Neural progenitor cell (in vitro differentiated cells): ENCODE data around the gene ZNF415. TPM values are rescaled to one million over a fixed set of nuclear protein-coding genes. Genes with fewer than 3 reads are reported as not detected.

Source experiments
- DNase-seq: peaks from one replicate; pipeline ENCODE4 v3.0.0-alpha.2; 2016; ENCODE audit warnings: low spot score
- H2AFZ ChIP-seq: fragments of 200-600 bp; sonication (generic); replicated peaks from 2 replicates; pipeline ENCODE4 v1.6.1; 2016; ENCODE audit warnings: antibody characterized with exemption
- H3F3A ChIP-seq: fragments of 200-600 bp; sonication (generic); 2 replicates; pipeline ENCODE4 v1.6.1; 2016; ENCODE audit warnings: antibody characterized with exemption, low read depth
- H3K27ac ChIP-seq: fragments of 200-600 bp; sonication (generic); 2 replicates; pipeline ENCODE4 v1.5.1; 2016; ENCODE audit warnings: mild to moderate bottlenecking
- H3K27me3 ChIP-seq: fragments of 200-600 bp; sonication (generic); 2 replicates; pipeline ENCODE4 v1.6.1; 2016; ENCODE audit warnings: mild to moderate bottlenecking, moderate library complexity
- H3K36me3 ChIP-seq: fragments of 200-600 bp; sonication (generic); 2 replicates; pipeline ENCODE4 v1.5.1; 2016
- H3K4me1 ChIP-seq: fragments of 200-600 bp; sonication (generic); 2 replicates; pipeline ENCODE4 v1.6.1; 2016; ENCODE audit warnings: mixed run types
- H3K4me2 ChIP-seq: fragments of 200-600 bp; sonication (generic); 2 replicates; pipeline ENCODE4 v1.6.1; 2016
- H3K4me3 ChIP-seq: fragments of 200-600 bp; sonication (generic); 2 replicates; pipeline ENCODE4 v1.5.1; 2016
- H3K79me2 ChIP-seq: fragments of 200-600 bp; sonication (generic); 2 replicates; pipeline ENCODE4 v1.6.1; 2016; ENCODE audit warnings: low read depth
- H3K9ac ChIP-seq: fragments of 200-600 bp; sonication (generic); 2 replicates; pipeline ENCODE4 v1.6.1; 2016
- H3K9me3 ChIP-seq: fragments of 200-600 bp; sonication (generic); 2 replicates; pipeline ENCODE4 v1.5.1; 2016; ENCODE audit warnings: low read depth
- H4K20me1 ChIP-seq: fragments of 200-600 bp; sonication (generic); 2 replicates; pipeline ENCODE4 v1.6.1; 2016; ENCODE audit warnings: low read depth
- H3K27ac Mint-ChIP-seq: 3 replicates; pipeline ENCODE4 v1.8.0; 2021; ENCODE audit warnings: mixed read lengths
- H3K27me3 Mint-ChIP-seq: 2 replicates; pipeline ENCODE4 v1.8.0; 2022; ENCODE audit warnings: low read depth, mild to moderate bottlenecking, inconsistent platforms, moderate library complexity, mixed read lengths; ENCODE audit not compliant: insufficient read depth
- H3K36me3 Mint-ChIP-seq: 3 replicates; pipeline ENCODE4 v1.8.0; 2021; ENCODE audit warnings: mixed read lengths
- H3K4me1 Mint-ChIP-seq: 3 replicates; pipeline ENCODE4 v1.8.0; 2021; ENCODE audit warnings: mixed read lengths
- H3K4me3 Mint-ChIP-seq: 3 replicates; pipeline ENCODE4 v1.8.0; 2021; ENCODE audit warnings: mild to moderate bottlenecking, moderate library complexity, mixed read lengths
- H3K9me3 Mint-ChIP-seq: 3 replicates; pipeline ENCODE4 v1.8.0; 2020; ENCODE audit warnings: mixed read lengths
- EZH2 ChIP-seq: fragments of 200-600 bp; sonication (generic); IDR thresholded peaks from 2 replicates; pipeline ENCODE4 v1.6.1; 2017; ENCODE audit warnings: antibody characterized with exemption, mild to moderate bottlenecking, moderate library complexity
- EZH2phosphoT487 ChIP-seq: fragments of 200-600 bp; sonication (generic); IDR thresholded peaks from 2 replicates; pipeline ENCODE4 v1.6.1; 2017; ENCODE audit warnings: antibody characterized with exemption
- total RNA-seq: library from RNA; depleted of rRNA; stranded (reverse); fragments of >200 nt; gene quantifications from 2 replicates; pipeline ENCODE4 v1.2.3, GENCODE V29; 2015; ENCODE audit warnings: low replicate concordance
- TF ChIP-seq, protein P1 (sequence below): fragments of 200-600 bp; sonication (generic); IDR thresholded peaks from 2 replicates; pipeline ENCODE4 v1.5.1; 2017; ENCODE audit warnings: antibody characterized with exemption, mild to moderate bottlenecking

ZNF415 gene
- total RNA-seq, 1 donor from 2014 or later = 23.9 TPM

DNA sequence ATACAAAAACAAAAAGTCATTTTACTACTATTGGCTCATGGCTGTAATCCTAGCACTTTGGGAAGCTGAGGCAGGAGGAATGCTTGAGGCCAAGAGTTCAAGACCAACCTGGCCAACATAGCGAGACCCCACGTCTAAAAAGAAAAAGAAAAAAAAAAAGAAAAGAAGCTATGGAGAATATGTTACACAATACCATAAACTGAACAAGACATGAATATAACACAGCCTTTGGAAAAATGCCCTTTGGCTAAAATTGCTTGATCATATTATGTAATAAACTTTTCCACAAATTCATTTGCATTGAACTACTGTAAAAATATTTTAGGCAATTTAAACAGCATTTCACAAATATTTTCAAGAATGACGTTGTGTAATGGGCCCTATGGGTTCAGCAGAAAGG is 3.7 kb upstream of the ZNF415 start:
- H2AFZ ChIP-seq = no peak overlapping the region
- no peak overlapping the region for H3K4me2 ChIP-seq
- peaks cover 9% of the 10 kb centered on the region for H3K4me1 ChIP-seq
- peaks cover 7% of the 10 kb centered on the region for H3F3A ChIP-seq
- peaks cover 4% of the 10 kb centered on the region for H4K20me1 ChIP-seq
- Mint-ChIP-seq H3K9me3 (peaks cover 63% of the 10 kb centered on the region), H3K4me1 (peaks cover 5% of the 10 kb centered on the region), H3K27ac (no peak overlapping the region), H3K27me3 (no peaks in the 10 kb centered on the region), H3K36me3 (peaks cover 25% of the 10 kb centered on the region), H3K4me3 (no peak overlapping the region)
- no peak for DNase-seq
- no peak overlapping the region for H3K4me3 ChIP-seq
- H3K9me3 ChIP-seq = peaks cover 16% of the 10 kb centered on the region
- H3K27ac ChIP-seq = no peak overlapping the region
- H3K9ac ChIP-seq = no peak overlapping the region
- H3K36me3 ChIP-seq = peaks cover 10% of the 10 kb centered on the region
- no peak for TF ChIP-seq EZH2
- TF ChIP-seq EZH2phosphoT487 = no peak
- TF ChIP-seq, protein P1, sequence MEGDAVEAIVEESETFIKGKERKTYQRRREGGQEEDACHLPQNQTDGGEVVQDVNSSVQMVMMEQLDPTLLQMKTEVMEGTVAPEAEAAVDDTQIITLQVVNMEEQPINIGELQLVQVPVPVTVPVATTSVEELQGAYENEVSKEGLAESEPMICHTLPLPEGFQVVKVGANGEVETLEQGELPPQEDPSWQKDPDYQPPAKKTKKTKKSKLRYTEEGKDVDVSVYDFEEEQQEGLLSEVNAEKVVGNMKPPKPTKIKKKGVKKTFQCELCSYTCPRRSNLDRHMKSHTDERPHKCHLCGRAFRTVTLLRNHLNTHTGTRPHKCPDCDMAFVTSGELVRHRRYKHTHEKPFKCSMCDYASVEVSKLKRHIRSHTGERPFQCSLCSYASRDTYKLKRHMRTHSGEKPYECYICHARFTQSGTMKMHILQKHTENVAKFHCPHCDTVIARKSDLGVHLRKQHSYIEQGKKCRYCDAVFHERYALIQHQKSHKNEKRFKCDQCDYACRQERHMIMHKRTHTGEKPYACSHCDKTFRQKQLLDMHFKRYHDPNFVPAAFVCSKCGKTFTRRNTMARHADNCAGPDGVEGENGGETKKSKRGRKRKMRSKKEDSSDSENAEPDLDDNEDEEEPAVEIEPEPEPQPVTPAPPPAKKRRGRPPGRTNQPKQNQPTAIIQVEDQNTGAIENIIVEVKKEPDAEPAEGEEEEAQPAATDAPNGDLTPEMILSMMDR = no peak
- no peaks in the 10 kb centered on the region for H3K79me2 ChIP-seq
- no peaks in the 10 kb centered on the region for H3K27me3 ChIP-seq

DNA sequence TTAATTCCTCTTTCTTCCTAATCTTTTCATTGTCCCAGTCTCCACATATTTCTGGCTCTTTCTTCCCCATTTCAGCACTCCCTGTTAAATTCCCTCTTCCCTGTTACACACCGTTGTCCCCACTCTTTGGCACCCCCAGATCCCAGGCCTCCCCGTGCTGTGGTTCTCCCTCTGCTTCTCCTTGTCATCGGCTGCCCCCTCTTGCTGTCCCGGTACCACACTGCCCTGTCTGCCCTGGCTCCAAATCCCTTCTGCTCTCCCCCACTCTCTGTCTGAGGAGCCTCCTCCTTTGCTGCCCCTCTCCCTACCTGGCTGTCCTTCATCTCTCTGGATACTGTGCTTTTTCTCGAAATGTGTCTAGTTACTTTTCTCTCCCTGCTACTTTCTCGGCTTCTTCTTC is 983 bp downstream of the ZNF415 start:
- peaks cover 23% of the 10 kb centered on the region for H3K4me1 ChIP-seq
- H3K79me2 ChIP-seq = peaks cover 10% of the 10 kb centered on the region
- H3K4me3 ChIP-seq = peak overlapping the region; percentile 55
- H3K27me3 ChIP-seq = no peaks in the 10 kb centered on the region
- H3K9me3 ChIP-seq = no peaks in the 10 kb centered on the region
- Mint-ChIP-seq H3K27ac (no peak overlapping the region), H3K4me3 (peak overlapping the region; percentile 79), H3K4me1 (peaks cover 5% of the 10 kb centered on the region), H3K36me3 (peaks cover 21% of the 10 kb centered on the region), H3K27me3 (peaks cover 4% of the 10 kb centered on the region), H3K9me3 (peaks cover 41% of the 10 kb centered on the region)
- peaks cover 8% of the 10 kb centered on the region for H3F3A ChIP-seq
- H3K9ac ChIP-seq = no peak overlapping the region
- no peak for TF ChIP-seq EZH2
- TF ChIP-seq, protein P1 = no peak
- no peak for TF ChIP-seq EZH2phosphoT487
- H4K20me1 ChIP-seq = peaks cover 4% of the 10 kb centered on the region
- peak overlapping the region; percentile 82 for H3K4me2 ChIP-seq
- H3K36me3 ChIP-seq = no peaks in the 10 kb centered on the region
- peak; percentile 14 for DNase-seq
- no peak overlapping the region for H3K27ac ChIP-seq
- no peak overlapping the region for H2AFZ ChIP-seq

- H3K9me3 ChIP-seq = no peaks in the 10 kb centered on the region
- H4K20me1 ChIP-seq = peaks cover 4% of the 10 kb centered on the region
- Mint-ChIP-seq H3K4me3 (peak overlapping the region; percentile 79), H3K27me3 (peaks cover 4% of the 10 kb centered on the region), H3K36me3 (peaks cover 19% of the 10 kb centered on the region), H3K27ac (no peak overlapping the region), H3K4me1 (peaks cover 5% of the 10 kb centered on the region), H3K9me3 (peaks cover 36% of the 10 kb centered on the region)
- peaks cover 8% of the 10 kb centered on the region for H3F3A ChIP-seq
- H3K4me3 ChIP-seq = peak overlapping the region; percentile 55
- H2AFZ ChIP-seq = no peak overlapping the region
- H3K9ac ChIP-seq = no peak overlapping the region
- no peaks in the 10 kb centered on the region for H3K27me3 ChIP-seq
- TF ChIP-seq EZH2phosphoT487 (no peak), EZH2 (no peak)
- TF ChIP-seq, protein P1 = no peak
- H3K27ac ChIP-seq = no peak overlapping the region
- H3K36me3 ChIP-seq = no peaks in the 10 kb centered on the region
- peak overlapping the region; percentile 82 for H3K4me2 ChIP-seq
- peaks cover 23% of the 10 kb centered on the region for H3K4me1 ChIP-seq
- H3K79me2 ChIP-seq = peaks cover 10% of the 10 kb centered on the region
- peak; percentile 35 for DNase-seq
Observed at GRCh38 chr19:53131085-53131590, 1.6 kb downstream of the ZNF415 start.
